Osteocyte (in vitro differentiated cells): ENCODE measurements around the gene ARAP2. TPM values are rescaled to one million over a fixed set of nuclear protein-coding genes. Genes with fewer than 3 reads are reported as not detected.

ENCODE experiments used
- DNase-seq: peaks from one replicate; pipeline ENCODE4 v3.0.0; 2021; ENCODE audit warnings: mixed read lengths; ENCODE audit not compliant: unreplicated experiment; ENCODE audit errors: extremely low spot score
- H3K27ac Mint-ChIP-seq: one replicate; pipeline ENCODE4 v1.8.0; 2021; ENCODE audit warnings: mild to moderate bottlenecking, mixed read lengths; ENCODE audit not compliant: unreplicated experiment
- H3K27me3 Mint-ChIP-seq: one replicate; pipeline ENCODE4 v1.8.0; 2021; ENCODE audit warnings: mixed read lengths; ENCODE audit not compliant: unreplicated experiment
- H3K36me3 Mint-ChIP-seq: one replicate; pipeline ENCODE4 v1.8.0; 2021; ENCODE audit warnings: mixed read lengths; ENCODE audit not compliant: unreplicated experiment
- H3K4me1 Mint-ChIP-seq: one replicate; pipeline ENCODE4 v1.8.0; 2021; ENCODE audit warnings: mixed read lengths; ENCODE audit not compliant: unreplicated experiment
- H3K4me3 Mint-ChIP-seq: one replicate; pipeline ENCODE4 v1.8.0; 2021; ENCODE audit warnings: mild to moderate bottlenecking, moderate library complexity, mixed read lengths; ENCODE audit not compliant: unreplicated experiment
- H3K9me3 Mint-ChIP-seq: one replicate; pipeline ENCODE4 v1.8.0; 2021; ENCODE audit warnings: mixed read lengths; ENCODE audit not compliant: unreplicated experiment
- CTCF ChIP-seq: fragments of 200-600 bp; sonication (generic); IDR thresholded peaks from 2 replicates; pipeline ENCODE4 v1.5.0; 2021; ENCODE audit warnings: antibody characterized with exemption, mild to moderate bottlenecking, moderate library complexity
- long read RNA-seq: library from polyadenylated mRNA; unstranded; transcript quantifications from one replicate; pipeline ENCODE4 v2.0.0, GENCODE V29; 2021
- total RNA-seq: library from RNA; stranded (reverse); gene quantifications from 2 replicates; pipeline ENCODE4 v1.2.1, GENCODE V29; 2021

The ARAP2 gene
- 1.0 and 2.4 TPM in 2 replicates for total RNA-seq
- long read RNA-seq, partial matches to known transcripts, result 0 of 1 reads
- long read RNA-seq, other reads (novel, unspliced or antisense), result 1 of 1 reads

GRCh38 chr4:36244257-36245082, at the start of gene ARAP2:
ARAP2 (minus strand) TSS chr4:36244514; CDS start chr4:36229486, 15,028 bp downstream.
- Mint-ChIP-seq H3K27ac (peak within 1 kb of the TSS; percentile 54), H3K27me3 (peaks cover 7% of the 10 kb centered on the region), H3K4me3 (peak within 1 kb of the TSS; percentile 77), H3K9me3 (no peaks in the 10 kb centered on the region), H3K36me3 (no peaks in the 10 kb centered on the region), H3K4me1 (peaks cover 15% of the 10 kb centered on the region)
- no peak for DNase-seq
- TF ChIP-seq CTCF, result peak; percentile 32

GRCh38 chr4:36292556-36293188, 48.4 kb upstream of the ARAP2 start:
- H3K9me3 Mint-ChIP-seq, result no peaks in the 10 kb centered on the region
- DNase-seq, result no peak

GRCh38 chr4:36290641-36291040, 46.3 kb upstream of the ARAP2 start:
- H3K4me3 Mint-ChIP-seq, result no peak overlapping the region
- H3K36me3 Mint-ChIP-seq, result no peaks in the 10 kb centered on the region
- no peaks in the 10 kb centered on the region for H3K9me3 Mint-ChIP-seq
- peaks cover 11% of the 10 kb centered on the region for H3K4me1 Mint-ChIP-seq
- H3K27me3 Mint-ChIP-seq, result no peaks in the 10 kb centered on the region
- DNase-seq, result no peak
- H3K27ac Mint-ChIP-seq, result no peak overlapping the region
- TF ChIP-seq CTCF, result no peak

More at GRCh38 chr4:36292556-36293188, 48.4 kb upstream of the ARAP2 start:
- no peak for TF ChIP-seq CTCF
- no peaks in the 10 kb centered on the region for H3K27me3 Mint-ChIP-seq
- H3K4me1 Mint-ChIP-seq, result peaks cover 11% of the 10 kb centered on the region
- no peaks in the 10 kb centered on the region for H3K36me3 Mint-ChIP-seq
- H3K4me3 Mint-ChIP-seq, result no peak overlapping the region
- H3K27ac Mint-ChIP-seq, result no peak overlapping the region

- Mint-ChIP-seq H3K4me3 (no peak overlapping the region), H3K36me3 (no peaks in the 10 kb centered on the region), H3K9me3 (no peaks in the 10 kb centered on the region), H3K27ac (no peak overlapping the region), H3K27me3 (no peaks in the 10 kb centered on the region), H3K4me1 (peaks cover 16% of the 10 kb centered on the region)
- no peak for TF ChIP-seq CTCF
- no peak for DNase-seq
Observed at GRCh38 chr4:36288731-36289426, 44.6 kb upstream of the ARAP2 start.

GRCh38 chr4:36286481-36286871, 42.2 kb upstream of the ARAP2 start:
- Mint-ChIP-seq H3K4me1 (peaks cover 12% of the 10 kb centered on the region), H3K4me3 (no peak overlapping the region), H3K27ac (no peak overlapping the region), H3K27me3 (no peaks in the 10 kb centered on the region), H3K36me3 (no peaks in the 10 kb centered on the region), H3K9me3 (no peaks in the 10 kb centered on the region)
- TF ChIP-seq CTCF, result no peak
- no peak for DNase-seq
